GM12878 (cell line): ENCODE measurements around the gene MTCH2. TPM values are rescaled to one million over a fixed set of nuclear protein-coding genes. Genes with fewer than 3 reads are reported as not detected.

Source experiments
- ATAC-seq: fragments of 200-7000 bp; cut with Tn5 transposase; 3 replicates; pipeline ENCODE4 v1.9.1; 2020; ENCODE audit warnings: mild to moderate bottlenecking, moderate library complexity
- BruUV-seq: library from RNA; stranded (reverse); fragments of 400-500 nt; replicated peaks from 2 replicates; lab custom pipeline; 2021; lab: Mats Ljungman, UMichigan
- CTCF ChIA-PET: fragments of 300-600 bp; sonication (Branson Sonifier 250); formaldehyde crosslinking; extraction: SDS; loops from one replicate; lab custom pipeline; 2021; ENCODE audit warnings: inconsistent platforms; lab: Yijun Ruan, JAX
- POLR2A ChIA-PET: fragments of 350-600 bp; formaldehyde crosslinking; extraction: SDS; loops from one replicate; lab custom pipeline; 2021; ENCODE audit warnings: inconsistent platforms; lab: Charles Lee
- RAD21 ChIA-PET: fragments of 300-600 bp; sonication (Branson Sonifier 250); formaldehyde crosslinking; loops from one replicate; lab custom pipeline; 2023; ENCODE audit warnings: antibody characterized with exemption; ENCODE audit not compliant: unreplicated experiment; lab: Charles Lee
- SMC1A ChIA-PET: fragments of 300-600 bp; sonication (Branson Sonifier 250); formaldehyde crosslinking; loops from one replicate; lab custom pipeline; 2023; ENCODE audit not compliant: unreplicated experiment, uncharacterized antibody; lab: Charles Lee
- DNase-seq: peaks from one replicate; pipeline ENCODE4 v3.0.0-alpha.2; 2011; ENCODE audit warnings: low read depth, low spot score
- FAIRE-seq: peaks from 3 replicates; lab custom pipeline; 2011; peaks lifted over from hg19 to GRCh38; lab: Jason Lieb, UNC
- H2AFZ ChIP-seq: 2 replicates; pipeline ENCODE4 v1.6.0; 2011; ENCODE audit warnings: low read depth, low read length, control low read depth; ENCODE audit not compliant: control insufficient read depth
- H3K27ac ChIP-seq: 2 replicates; pipeline ENCODE4 v1.5.1; 2011; ENCODE audit warnings: control low read depth; ENCODE audit not compliant: control insufficient read depth, insufficient read depth
- H3K27me3 ChIP-seq, 2 experiments: replicated peaks in 1 of 2; 2 replicates each; pipeline versions ENCODE4 v1.6.0 to v1.6.1; 2011; ENCODE audit warnings: low read length in 1 of 2; ENCODE audit not compliant: control insufficient read depth in 2 of 2, insufficient read depth in 2 of 2
- H3K36me3 ChIP-seq, 2 experiments: 2 replicates each; pipeline ENCODE4 v1.5.1; 2011; ENCODE audit warnings: low read length in 1 of 2; ENCODE audit not compliant: control insufficient read depth in 2 of 2, insufficient read depth in 2 of 2
- H3K4me1 ChIP-seq: 2 replicates; pipeline ENCODE4 v1.6.1; 2011; ENCODE audit warnings: mild to moderate bottlenecking, low read length, moderate library complexity, mixed read lengths; ENCODE audit not compliant: control insufficient read depth, insufficient read depth
- H3K4me2 ChIP-seq: 2 replicates; pipeline ENCODE4 v1.6.0; 2011; ENCODE audit warnings: control low read depth; ENCODE audit not compliant: control insufficient read depth, insufficient read depth
- H3K4me3 ChIP-seq: fragments of 200-600 bp; sonication (generic); 2 replicates; pipeline ENCODE4 v1.5.1; 2016
- H3K79me2 ChIP-seq: 2 replicates; pipeline ENCODE4 v1.6.0; 2011; ENCODE audit warnings: low read length; ENCODE audit not compliant: control insufficient read depth, insufficient read depth
- H3K9ac ChIP-seq: 2 replicates; pipeline ENCODE4 v1.8.0; 2011; ENCODE audit warnings: low read length, control low read depth, mixed read lengths; ENCODE audit not compliant: control insufficient read depth, insufficient read depth
- H3K9me3 ChIP-seq: replicated peaks from 3 replicates; pipeline ENCODE4 v1.5.1; 2011; ENCODE audit warnings: mild to moderate bottlenecking, low read length; ENCODE audit not compliant: control insufficient read depth, insufficient read depth
- H4K20me1 ChIP-seq: 2 replicates; pipeline ENCODE4 v1.6.0; 2011; ENCODE audit not compliant: control insufficient read depth, insufficient read depth
- DPF2 ChIP-seq: fragments of 450-650 bp; IDR thresholded peaks from 2 replicates; pipeline ENCODE4 v1.6.1; 2017; ENCODE audit warnings: mild to moderate bottlenecking
- ELK1 ChIP-seq: IDR thresholded peaks from 2 replicates; pipeline ENCODE4 v1.6.1; 2012; ENCODE audit warnings: low read depth, low read length, improper control_type of control experiment
- KDM1A ChIP-seq: fragments of 200-600 bp; sonication (generic); IDR thresholded peaks from 2 replicates; pipeline ENCODE4 v1.6.1; 2016; ENCODE audit warnings: borderline replicate concordance
- MTA2 ChIP-seq: fragments of 450-650 bp; IDR thresholded peaks from 2 replicates; pipeline ENCODE4 v1.6.1; 2016; ENCODE audit warnings: low read depth, mild to moderate bottlenecking, moderate library complexity
- NFYA ChIP-seq: IDR thresholded peaks from 2 replicates; pipeline ENCODE4 v1.6.1; 2011; ENCODE audit warnings: low read depth, mild to moderate bottlenecking, low read length, improper control_type of control experiment, borderline replicate concordance
- NR2C2 ChIP-seq: IDR thresholded peaks from 2 replicates; pipeline ENCODE4 v1.6.1; 2011; ENCODE audit warnings: borderline replicate concordance, low read depth; ENCODE audit not compliant: control insufficient read depth, insufficient read length
- PKNOX1 ChIP-seq: fragments of 450-650 bp; IDR thresholded peaks from 2 replicates; pipeline ENCODE4 v1.6.1; 2016; ENCODE audit warnings: mild to moderate bottlenecking
- POLR2AphosphoS5 ChIP-seq: IDR thresholded peaks from 2 replicates; pipeline ENCODE4 v1.6.1; 2011; ENCODE audit warnings: mild to moderate bottlenecking, low read length, inconsistent platforms
- PRDM15 ChIP-seq: fragments of 450-650 bp; formaldehyde crosslinking; IDR thresholded peaks from 2 replicates; pipeline ENCODE4 v1.4.0; 2020; ENCODE audit warnings: mild to moderate bottlenecking, moderate library complexity
- RB1 ChIP-seq: fragments of 450-650 bp; formaldehyde crosslinking; IDR thresholded peaks from 2 replicates; pipeline ENCODE4 v1.6.1; 2017; ENCODE audit warnings: mild to moderate bottlenecking, borderline replicate concordance
- SMAD5 ChIP-seq: IDR thresholded peaks from 2 replicates; pipeline ENCODE4 v1.6.1; 2016; ENCODE audit warnings: antibody characterized with exemption, low read depth
- WRNIP1 ChIP-seq: IDR thresholded peaks from 2 replicates; pipeline ENCODE4 v1.6.1; 2011; ENCODE audit warnings: low read depth, low read length, improper control_type of control experiment, borderline replicate concordance
- ZNF217 ChIP-seq: fragments of 450-650 bp; IDR thresholded peaks from 2 replicates; pipeline ENCODE4 v1.6.1; 2017; ENCODE audit warnings: antibody characterized with exemption, mild to moderate bottlenecking
- ZNF24 ChIP-seq: fragments of 450-650 bp; IDR thresholded peaks from 2 replicates; pipeline ENCODE4 v1.6.1; 2017; ENCODE audit warnings: antibody characterized with exemption, mild to moderate bottlenecking
- ZZZ3 ChIP-seq: IDR thresholded peaks from 2 replicates; pipeline ENCODE4 v1.6.1; 2011; ENCODE audit warnings: low read depth; ENCODE audit not compliant: control insufficient read depth, insufficient read length
- WGBS: methylation state at CpG from one replicate; pipeline ENCODE4 v1.1.6; 2016; ENCODE audit warnings: low lambda C conversion rate; ENCODE audit not compliant: insufficient replicate concordance, insufficient coverage; ENCODE audit errors: missing lambda C conversion rate; 5-methylcytosine and 5-hydroxymethylcytosine counted together
- in situ Hi-C: fragments of 300-500 bp; cut with MboI; formaldehyde crosslinking; loops from 9 replicates; pipeline ENCODE4 v1.14.3; 2018; ENCODE audit warnings: mixed read lengths
- intact Hi-C: fragments of 100-400 bp; cut with micrococcal nuclease; formaldehyde crosslinking; loops from one replicate; pipeline ENCODE4 v1.14.2; 2022; ENCODE audit not compliant: unreplicated experiment
- polyA plus RNA-seq, 11 experiments: library from polyadenylated mRNA; depleted of rRNA in 4 of 11; unstranded in 6 of 11; stranded (reverse) in 5 of 11; fragments of >200 nt; fragmentation: Nextera tagmentation in 4 of 11; fragmentation: Illumina TruSeq in 1 of 11; extraction: Ambion mirVana in 4 of 11; extraction: Trizol in 1 of 11; gene quantifications; 1 replicate in 1 of 11; 2 replicates in 10 of 11; pipeline versions ENCODE4 v1.2.1 to v1.2.3, GENCODE V29; 2011 to 2016; ENCODE audit warnings: inconsistent platforms in 2 of 11, missing spikeins in 2 of 11, low read depth in 1 of 11
- total RNA-seq, 4 experiments: library from RNA; depleted of rRNA in 3 of 4; stranded (reverse); fragments of >200 nt in 3 of 4; fragmentation: Illumina TruSeq in 1 of 4; extraction: Trizol in 1 of 4; gene quantifications; 2 replicates each; pipeline versions ENCODE4 v1.2.1 to v1.2.3, GENCODE V29; 2013 to 2021

Gene MTCH2
- total and polyA plus RNA-seq, 10 of the 15 experiments (the other 5 are each of a cell fraction or from before 2014, with no cell fraction given): 72.4 to 341 (median 144) TPM

GRCh38 chr11:47587039-47587716, 55.2 kb downstream of the MTCH2 start (continued):
- TF ChIP-seq DPF2: no peak
- no peak for TF ChIP-seq ELK1
- TF ChIP-seq SMAD5: no peak
- TF ChIP-seq ZZZ3: no peak
- TF ChIP-seq NFYA: no peak
- no peak for TF ChIP-seq PKNOX1
- no peak for TF ChIP-seq ZNF217

- H2AFZ ChIP-seq: no peak within 1 kb of the TSS
- no peak for FAIRE-seq
- TF ChIP-seq MTA2 (no peak), NR2C2 (no peak), RB1 (no peak), WRNIP1 (no peak), ZNF24 (no peak), KDM1A (no peak), PRDM15 (CRISPR knock-in tag) (no peak), POLR2AphosphoS5 (no peak)
- TF ChIP-seq, all 136 proteins: peak for 0
- intact Hi-C loops (no loop called here), in situ Hi-C loops (no loop called here)
- 88% methylated on average over 12 of the region's 12 CpGs for WGBS
- Histone ChIP-seq H3K4me1 (no peaks in the 10 kb centered on the region), H3K4me3 (no peak within 1 kb of the TSS), H3K27me3 (no peaks in the 10 kb centered on the region), H3K27ac (no peak within 1 kb of the TSS), H3K4me2 (no peak within 1 kb of the TSS), H3K9ac (no peak within 1 kb of the TSS), H3K36me3 (peaks cover 7 to 22% of the 10 kb centered on the region in 2 experiments), H3K9me3 (no peaks in the 10 kb centered on the region), H3K79me2 (no peaks in the 10 kb centered on the region; the same call in none of the 2 replicates), H4K20me1 (no peaks in the 10 kb centered on the region)
- BruUV-seq: no TSS peak
- RAD21 ChIA-PET: no interaction called here
- SMC1A ChIA-PET: interaction anchor here (1.7 kb wide), 1 partner anchor 9 kb away, joined by 4 read pairs; no protein-coding TSS in a partner anchor
- POLR2A ChIA-PET: no interaction called here
- ATAC-seq (no peak; the same call in 2 of the 3 replicates), DNase-seq (no peak)
- CTCF ChIA-PET: no interaction called here
Measured at GRCh38 chr11:47586098-47586855, 56.1 kb downstream of the MTCH2 start, which contains the start of gene FAM180B. TSS of gene FAM180B (plus strand) at chr11:47586678. CDS start at chr11:47586769, 91 bp downstream.
